Breast epithelium (tissue), 4 donors: ENCODE results near the gene RAB24. TPM values are rescaled to one million over a fixed set of nuclear protein-coding genes. Genes with fewer than 3 reads are reported as not detected.

ENCODE experiments used
- DNase-seq, 2 donors: peaks; one replicate each; pipeline ENCODE4 v3.0.0-alpha.2; 2019; ENCODE audit warnings: low spot score in 2 of 2
- H3K27ac ChIP-seq, 2 donors: fragments of 200-600 bp; sonication (generic) in 1 of 2; one replicate each; pipeline ENCODE4 v1.5.1; 2016 to 2019; ENCODE audit warnings: mild to moderate bottlenecking in 1 of 2
- H3K27me3 ChIP-seq, 2 donors: fragments of 200-600 bp; sonication (generic) in 1 of 2; one replicate each; pipeline versions ENCODE4 v1.5.1 to v1.6.0; 2017 to 2019; ENCODE audit warnings: control low read depth in 1 of 2, mild to moderate bottlenecking in 1 of 2
- H3K36me3 ChIP-seq: fragments of 200-600 bp; one replicate; pipeline ENCODE4 v1.5.1; 2019
- H3K4me1 ChIP-seq, 2 donors: fragments of 200-600 bp; sonication (generic); one replicate each; pipeline ENCODE4 v1.5.1; 2016 to 2019; ENCODE audit warnings: control low read depth in 1 of 2
- H3K4me3 ChIP-seq, 3 donors: fragments of 200-600 bp; sonication (generic); 1 replicate in 2 of 3; 2 replicates in 1 of 3; pipeline ENCODE4 v1.5.1; 2016 to 2019; ENCODE audit warnings: mild to moderate bottlenecking in 3 of 3, moderate library complexity in 2 of 3
- H3K9me3 ChIP-seq, 2 donors: fragments of 200-600 bp; sonication (generic) in 1 of 2; one replicate each; pipeline ENCODE4 v1.5.1; 2016 to 2019; ENCODE audit warnings: control low read depth in 1 of 2
- POLR2A ChIP-seq: fragments of 450-650 bp; IDR thresholded peaks from one replicate; pipeline ENCODE4 v1.6.1; 2016; ENCODE audit warnings: antibody characterized with exemption, mild to moderate bottlenecking, moderate library complexity
- POLR2AphosphoS5 ChIP-seq, 3 donors: sonication (generic); formaldehyde crosslinking; IDR thresholded peaks; one replicate each; pipeline ENCODE4 v1.6.1; 2017; ENCODE audit warnings: antibody characterized with exemption in 3 of 3
- intact Hi-C: fragments of 100-400 bp; cut with DNase I; formaldehyde crosslinking; loops from one replicate; pipeline ENCODE4 v1.15.1; 2023; ENCODE audit warnings: low total_unique reads
- total RNA-seq, 3 donors: library from RNA; depleted of rRNA; stranded (reverse); fragments of >200 nt; gene quantifications; one replicate each; pipeline ENCODE4 v1.1.0, GENCODE V29; 2016
- TF ChIP-seq, protein P1 (sequence below), 3 donors: fragments of 450-650 bp; IDR thresholded peaks; one replicate each; pipeline ENCODE4 v1.5.1; 2016 to 2017; ENCODE audit warnings: antibody characterized with exemption in 3 of 3, mild to moderate bottlenecking in 3 of 3, moderate library complexity in 3 of 3

RAB24 gene
- total RNA-seq, 3 donors from 2014 or later: 21.4 to 62.9 (median 36.0) TPM

DNA sequence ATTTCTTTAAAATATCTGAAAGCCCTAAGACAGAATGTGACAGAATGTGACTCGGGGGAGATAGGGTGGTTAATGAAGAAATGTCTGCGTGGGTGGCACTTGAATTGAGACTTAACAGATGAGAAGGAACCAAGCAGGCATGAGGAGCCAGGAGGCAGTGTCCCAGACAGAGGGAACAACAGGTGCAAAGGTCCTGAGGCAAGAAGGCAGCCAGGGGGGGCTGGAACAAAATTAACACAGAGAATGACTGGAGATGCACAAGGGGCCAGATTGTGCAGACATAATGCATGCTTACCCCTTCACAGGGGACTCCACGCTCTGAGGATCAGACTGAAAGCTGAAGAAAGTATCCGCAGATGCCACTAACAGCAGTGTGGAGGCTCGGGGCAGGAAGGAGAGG lies 46.2 kb upstream of the RAB24 start:
- intact Hi-C loops: no loop called here
- no peaks in the 10 kb centered on the region for H3K9me3 ChIP-seq
- peak overlapping the region in 1 of 3 donors; percentile 85 for H3K4me3 ChIP-seq
- TF ChIP-seq, protein P1, sequence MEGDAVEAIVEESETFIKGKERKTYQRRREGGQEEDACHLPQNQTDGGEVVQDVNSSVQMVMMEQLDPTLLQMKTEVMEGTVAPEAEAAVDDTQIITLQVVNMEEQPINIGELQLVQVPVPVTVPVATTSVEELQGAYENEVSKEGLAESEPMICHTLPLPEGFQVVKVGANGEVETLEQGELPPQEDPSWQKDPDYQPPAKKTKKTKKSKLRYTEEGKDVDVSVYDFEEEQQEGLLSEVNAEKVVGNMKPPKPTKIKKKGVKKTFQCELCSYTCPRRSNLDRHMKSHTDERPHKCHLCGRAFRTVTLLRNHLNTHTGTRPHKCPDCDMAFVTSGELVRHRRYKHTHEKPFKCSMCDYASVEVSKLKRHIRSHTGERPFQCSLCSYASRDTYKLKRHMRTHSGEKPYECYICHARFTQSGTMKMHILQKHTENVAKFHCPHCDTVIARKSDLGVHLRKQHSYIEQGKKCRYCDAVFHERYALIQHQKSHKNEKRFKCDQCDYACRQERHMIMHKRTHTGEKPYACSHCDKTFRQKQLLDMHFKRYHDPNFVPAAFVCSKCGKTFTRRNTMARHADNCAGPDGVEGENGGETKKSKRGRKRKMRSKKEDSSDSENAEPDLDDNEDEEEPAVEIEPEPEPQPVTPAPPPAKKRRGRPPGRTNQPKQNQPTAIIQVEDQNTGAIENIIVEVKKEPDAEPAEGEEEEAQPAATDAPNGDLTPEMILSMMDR (IDR thresholded peaks at IDR 0.05): no peak
- TF ChIP-seq POLR2A (no peak), POLR2AphosphoS5 (IDR thresholded peaks at IDR 0.05) (no peak)
- peaks cover 2% of the 10 kb centered on the region for H3K36me3 ChIP-seq
- peaks cover 4 to 19% of the 10 kb centered on the region in 2 donors for H3K4me1 ChIP-seq
- H3K27me3 ChIP-seq: no peaks in the 10 kb centered on the region
- DNase-seq: no peak
- H3K27ac ChIP-seq: no peak overlapping the region

DNA sequence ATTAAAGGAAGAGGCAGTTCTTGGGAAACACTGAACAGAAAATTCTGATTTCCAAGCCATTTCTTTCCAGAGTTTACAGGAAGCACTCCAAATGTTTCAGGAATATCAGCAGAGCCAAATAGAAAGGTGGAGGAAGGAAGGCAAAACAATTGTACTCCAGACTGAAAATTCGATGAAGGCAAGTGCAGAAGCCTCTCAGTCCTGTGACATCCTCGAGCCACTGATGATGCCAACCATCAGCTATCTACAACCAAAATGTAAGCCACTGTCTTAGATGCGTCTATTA lies 45.8 kb upstream of the RAB24 start:
- no peak for TF ChIP-seq POLR2AphosphoS5 (IDR thresholded peaks at IDR 0.05)
- TF ChIP-seq, protein P1 (IDR thresholded peaks at IDR 0.05): no peak
- TF ChIP-seq POLR2A: no peak
- Histone ChIP-seq H3K4me1 (peaks cover 4 to 19% of the 10 kb centered on the region in 2 donors), H3K27ac (no peak overlapping the region), H3K4me3 (no peak overlapping the region), H3K27me3 (no peaks in the 10 kb centered on the region), H3K36me3 (peaks cover 2% of the 10 kb centered on the region), H3K9me3 (no peaks in the 10 kb centered on the region)
- intact Hi-C loops: no loop called here
- no peak for DNase-seq

DNA sequence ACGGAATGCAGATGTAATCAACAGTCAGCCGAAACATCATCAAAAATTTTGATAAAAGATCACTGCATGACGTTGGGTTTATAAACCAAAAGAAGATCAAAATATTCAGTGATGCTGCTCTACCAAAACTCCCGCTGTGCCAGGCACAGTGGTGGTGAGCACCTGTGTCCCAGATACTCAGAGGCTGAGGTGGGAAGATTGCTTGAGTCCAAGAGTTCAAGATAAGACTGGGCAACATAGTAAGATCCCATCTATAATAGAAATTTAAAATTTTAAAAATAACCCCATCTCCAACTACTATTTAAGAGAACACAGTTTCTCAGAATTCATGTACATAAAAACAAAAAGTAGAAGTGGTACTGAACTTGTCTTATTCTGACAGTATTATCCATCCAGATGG lies 44.2 kb upstream of the RAB24 start:
- Histone ChIP-seq H3K4me1 (peaks cover 4 to 19% of the 10 kb centered on the region in 2 donors), H3K36me3 (peaks cover 2% of the 10 kb centered on the region), H3K27me3 (no peaks in the 10 kb centered on the region), H3K27ac (no peak overlapping the region), H3K4me3 (no peak overlapping the region), H3K9me3 (no peaks in the 10 kb centered on the region)
- intact Hi-C loops: no loop called here
- no peak for DNase-seq
- TF ChIP-seq POLR2A: no peak
- TF ChIP-seq, protein P1 (IDR thresholded peaks at IDR 0.05): no peak
- TF ChIP-seq POLR2AphosphoS5 (IDR thresholded peaks at IDR 0.05): no peak

DNA sequence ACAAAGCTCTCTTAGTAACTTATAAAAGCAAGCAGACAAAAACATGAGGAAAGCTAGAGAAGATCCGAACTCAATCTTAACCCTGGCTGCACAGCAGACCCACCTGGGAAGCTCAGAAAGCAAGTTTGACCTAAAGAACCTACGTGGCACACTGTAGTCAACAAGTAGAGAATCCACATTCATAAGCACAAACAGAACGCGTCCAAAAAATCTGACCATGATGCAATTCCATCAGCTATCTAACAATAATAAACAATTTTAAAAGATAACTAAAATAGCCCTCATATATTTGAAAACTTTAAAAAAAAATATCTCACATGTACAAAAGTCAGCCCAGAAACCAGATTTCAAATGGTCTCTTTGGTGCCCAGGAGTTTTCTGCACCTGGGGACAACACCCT lies 43.3 kb upstream of the RAB24 start:
- H3K27ac ChIP-seq: no peak overlapping the region
- TF ChIP-seq, protein P1 (IDR thresholded peaks at IDR 0.05): no peak
- no peak for TF ChIP-seq POLR2A
- no peak for TF ChIP-seq POLR2AphosphoS5 (IDR thresholded peaks at IDR 0.05)
- intact Hi-C loops: no loop called here
- DNase-seq: no peak
- H3K36me3 ChIP-seq: peaks cover 2% of the 10 kb centered on the region
- no peaks in the 10 kb centered on the region for H3K9me3 ChIP-seq
- H3K27me3 ChIP-seq: no peaks in the 10 kb centered on the region
- peaks cover 4 to 19% of the 10 kb centered on the region in 2 donors for H3K4me1 ChIP-seq
- H3K4me3 ChIP-seq: no peak overlapping the region

DNA sequence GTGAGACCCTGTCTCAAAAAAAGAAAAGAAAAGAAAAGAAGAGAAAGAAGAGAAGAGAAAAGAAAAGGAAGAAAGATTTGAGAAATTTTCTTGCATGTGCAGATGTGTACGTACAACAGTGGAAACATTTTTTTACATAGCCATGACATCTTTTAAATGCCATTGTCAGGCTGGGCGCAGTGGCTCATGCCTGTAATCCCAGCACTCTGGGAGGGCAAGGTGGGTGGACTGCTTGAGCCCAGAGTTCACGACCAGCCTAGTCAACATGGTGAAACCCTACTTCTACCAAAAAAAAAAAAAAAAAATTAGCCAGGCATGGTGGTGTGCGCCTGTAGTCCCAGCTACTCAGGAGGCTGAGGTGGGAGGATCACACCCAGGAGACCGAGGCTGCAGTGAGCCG lies 41.4 kb upstream of the RAB24 start:
- H3K4me1 ChIP-seq: peaks cover 0 to 9% of the 10 kb centered on the region in 2 donors
- no peak for DNase-seq
- intact Hi-C loops: no loop called here
- TF ChIP-seq POLR2A (no peak), POLR2AphosphoS5 (IDR thresholded peaks at IDR 0.05) (no peak)
- TF ChIP-seq, protein P1 (IDR thresholded peaks at IDR 0.05): no peak
- no peaks in the 10 kb centered on the region for H3K9me3 ChIP-seq
- H3K27me3 ChIP-seq: no peaks in the 10 kb centered on the region
- H3K27ac ChIP-seq: no peak overlapping the region
- peaks cover 2% of the 10 kb centered on the region for H3K36me3 ChIP-seq
- no peak overlapping the region for H3K4me3 ChIP-seq
